GM21717 (cell line): ENCODE results near the gene CDH2.

ENCODE experiments used
- ATAC-seq: cut with Tn5 transposase; IDR thresholded peaks from one replicate; pipeline ENCODE4 v1.9.1; 2021; ENCODE audit warnings: mild to moderate bottlenecking, moderate library complexity; ENCODE audit not compliant: unreplicated experiment

Gene CDH2

GRCh38 chr18:28003451-28003850 is 173.5 kb downstream of the CDH2 start:
- no peak for ATAC-seq

GRCh38 chr18:28002841-28003240 is 174.1 kb downstream of the CDH2 start:
- ATAC-seq, result no peak

- ATAC-seq, result no peak
These were observed 180.1 kb downstream of the CDH2 start for GRCh38 chr18:27996801-27997272.

GRCh38 chr18:27995770-27996502 is 181.0 kb downstream of the CDH2 start:
- ATAC-seq, result no peak

GRCh38 chr18:27994571-27994970 is 182.4 kb downstream of the CDH2 start:
- no peak for ATAC-seq

GRCh38 chr18:27991391-27991790 is 185.5 kb downstream of the CDH2 start:
- ATAC-seq, result no peak

GRCh38 chr18:27985832-27986231 is 191.1 kb downstream of the CDH2 start:
- ATAC-seq, result no peak

- no peak for ATAC-seq
These were observed 193.2 kb downstream of the CDH2 start for GRCh38 chr18:27983780-27984179.

- ATAC-seq, result no peak
These were observed 200.0 kb downstream of the CDH2 start for GRCh38 chr18:27976806-27977408.

GRCh38 chr18:27970321-27970720 is 206.6 kb downstream of the CDH2 start:
- ATAC-seq, result no peak

- ATAC-seq, result no peak
These were observed 207.7 kb downstream of the CDH2 start for GRCh38 chr18:27969206-27969605.

GRCh38 chr18:27967913-27968824 is 208.8 kb downstream of the CDH2 start:
- no peak for ATAC-seq

GRCh38 chr18:27966881-27967280 is 210.0 kb downstream of the CDH2 start:
- no peak for ATAC-seq

- no peak for ATAC-seq
These were observed 212.1 kb downstream of the CDH2 start for GRCh38 chr18:27964811-27965210.

- ATAC-seq, result no peak
These were observed 217.8 kb downstream of the CDH2 start for GRCh38 chr18:27959101-27959500.

- no peak for ATAC-seq
These were observed 220.8 kb downstream of the CDH2 start for GRCh38 chr18:27956001-27956640.

- ATAC-seq, result no peak
These were observed 222.7 kb downstream of the CDH2 start for GRCh38 chr18:27954226-27954625.

GRCh38 chr18:27952741-27953140 is 224.2 kb downstream of the CDH2 start:
- no peak for ATAC-seq

- ATAC-seq, result no peak
These were observed 226.2 kb downstream of the CDH2 start for GRCh38 chr18:27950648-27951228.

GRCh38 chr18:27948986-27949385 is 227.9 kb downstream of the CDH2 start:
- ATAC-seq, result no peak

- no peak for ATAC-seq
These were observed 234.2 kb downstream of the CDH2 start for GRCh38 chr18:27942706-27943105.
